ENCODE measurements around the gene SYT9. TPM values are rescaled to one million over a fixed set of nuclear protein-coding genes. Genes with fewer than 3 reads are reported as not detected.

The SYT9 gene
- polyA plus RNA-seq, 3 donors, result not detected

GRCh38 chr11:7492253-7492652 lies 240.5 kb downstream of the SYT9 start:
- H3K27me3 Mint-ChIP-seq (ENCODE audit: low read depth in 3 of 3), result peaks cover 0 to 3% (median 1%) of the 10 kb centered on the region in 3 donors
- H3K36me3 ChIP-seq (replicated peaks in 1 of 2; ENCODE audit: control insufficient read depth in 1 of 2, insufficient read depth in 2 of 2, low read length in 2 of 2), result no peaks in the 10 kb centered on the region
- H4K20me1 ChIP-seq (ENCODE audit: insufficient read depth, low read length), result no peaks in the 10 kb centered on the region
- intact Hi-C loops (cut with micrococcal nuclease), result loop anchor here in 1 of 2 donors (10.0 kb wide), 1 partner anchor 173 kb away; no protein-coding TSS in a partner anchor
- WGBS (ENCODE audit: insufficient coverage), result 100% methylated on average over 1 of the region's 1 CpG
- peaks cover 33% of the 10 kb centered on the region for H3K4me1 Mint-ChIP-seq
- H3K9me3 ChIP-seq (replicated peaks in 1 of 2; ENCODE audit: control insufficient read depth in 1 of 2, insufficient read depth in 1 of 2, low read length in 2 of 2), result no peaks in the 10 kb centered on the region
- peaks cover 0 to 3% of the 10 kb centered on the region in 2 donors for H3K36me3 Mint-ChIP-seq
- no peak overlapping the region for H2AFZ ChIP-seq (ENCODE audit: insufficient read depth, low read depth, low read length, poor library complexity, severe bottlenecking)
- no peak overlapping the region for H3K9ac ChIP-seq (ENCODE audit: insufficient read depth, low read length, poor library complexity, severe bottlenecking)
- no peaks in the 10 kb centered on the region for H3K27me3 ChIP-seq (ENCODE audit: control insufficient read depth in 2 of 2, insufficient read depth in 2 of 2, low read length in 2 of 2)
- no peaks in the 10 kb centered on the region for H3K79me2 ChIP-seq (ENCODE audit: insufficient read depth, low read length)
- DNase-seq, result no peak
- H3K4me3 Mint-ChIP-seq, result no peak overlapping the region
- no peak overlapping the region for H3K27ac Mint-ChIP-seq
- H3K4me2 ChIP-seq (replicated peaks; ENCODE audit: extremely low read depth, low read length, poor library complexity, severe bottlenecking), result no peak overlapping the region
- TF ChIP-seq CTCF (IDR thresholded peaks at IDR 0.05), result no peak
- H3K9me3 Mint-ChIP-seq, result no peaks in the 10 kb centered on the region
- H3K4me3 ChIP-seq (replicated peaks in 1 of 3; ENCODE audit: low read depth in 2 of 3, low read length in 3 of 3), result no peak overlapping the region
- H3K27ac ChIP-seq (ENCODE audit: low read depth in 1 of 2, low read length in 2 of 2), result no peak overlapping the region
- peaks cover 29 to 33% of the 10 kb centered on the region in 2 donors for H3K4me1 ChIP-seq (ENCODE audit: control insufficient read depth in 1 of 2, insufficient read depth in 2 of 2, low read length in 2 of 2)

GRCh38 chr11:7493670-7494069 lies 242.0 kb downstream of the SYT9 start:
- Mint-ChIP-seq H3K27ac (no peak overlapping the region), H3K9me3 (no peaks in the 10 kb centered on the region), H3K4me1 (peaks cover 42% of the 10 kb centered on the region), H3K27me3 (ENCODE audit: low read depth in 3 of 3) (peaks cover 0 to 3% (median 1%) of the 10 kb centered on the region in 3 donors), H3K4me3 (no peak overlapping the region), H3K36me3 (no peaks in the 10 kb centered on the region)
- H3K27ac ChIP-seq (ENCODE audit: low read depth in 1 of 2, low read length in 2 of 2), result no peak overlapping the region
- no peaks in the 10 kb centered on the region for H3K79me2 ChIP-seq (ENCODE audit: insufficient read depth, low read length)
- H3K36me3 ChIP-seq (replicated peaks in 1 of 2; ENCODE audit: control insufficient read depth in 1 of 2, insufficient read depth in 2 of 2, low read length in 2 of 2), result no peaks in the 10 kb centered on the region
- no peak overlapping the region for H3K9ac ChIP-seq (ENCODE audit: insufficient read depth, low read length, poor library complexity, severe bottlenecking)
- H3K27me3 ChIP-seq (ENCODE audit: control insufficient read depth in 2 of 2, insufficient read depth in 2 of 2, low read length in 2 of 2), result no peaks in the 10 kb centered on the region
- 100% methylated on average over 1 of the region's 2 CpGs for WGBS (ENCODE audit: insufficient coverage)
- TF ChIP-seq CTCF (IDR thresholded peaks at IDR 0.05), result no peak
- H4K20me1 ChIP-seq (ENCODE audit: insufficient read depth, low read length), result no peaks in the 10 kb centered on the region
- no peaks in the 10 kb centered on the region for H3K9me3 ChIP-seq (replicated peaks in 1 of 2; ENCODE audit: control insufficient read depth in 1 of 2, insufficient read depth in 1 of 2, low read length in 2 of 2)
- DNase-seq, result no peak
- intact Hi-C loops (cut with micrococcal nuclease), result loop anchor here in 1 of 2 donors (10.0 kb wide), 1 partner anchor 171 kb away; no protein-coding TSS in a partner anchor
- H2AFZ ChIP-seq (ENCODE audit: insufficient read depth, low read depth, low read length, poor library complexity, severe bottlenecking), result no peak overlapping the region
- H3K4me2 ChIP-seq (replicated peaks; ENCODE audit: extremely low read depth, low read length, poor library complexity, severe bottlenecking), result no peak overlapping the region
- no peak overlapping the region for H3K4me3 ChIP-seq (replicated peaks in 1 of 3; ENCODE audit: low read depth in 2 of 3, low read length in 3 of 3)
- peaks cover 43 to 47% of the 10 kb centered on the region in 2 donors for H3K4me1 ChIP-seq (ENCODE audit: control insufficient read depth in 1 of 2, insufficient read depth in 2 of 2, low read length in 2 of 2)
